Nephron (organoid): ENCODE results near the gene NRF1.

Experiments used
- H3K27ac Mint-ChIP-seq, 3 experiments: 2 replicates each; pipeline ENCODE4 v1.8.0; 2020; ENCODE audit warnings: mixed read lengths in 3 of 3, mild to moderate bottlenecking in 2 of 3, moderate library complexity in 1 of 3
- H3K27me3 Mint-ChIP-seq: 2 replicates; pipeline ENCODE4 v1.8.0; 2021; ENCODE audit warnings: low read depth, mild to moderate bottlenecking, moderate library complexity, mixed read lengths
- H3K36me3 Mint-ChIP-seq: 2 replicates; pipeline ENCODE4 v1.8.0; 2020; ENCODE audit warnings: low read depth, mixed read lengths
- H3K4me1 Mint-ChIP-seq: 2 replicates; pipeline ENCODE4 v1.8.0; 2020; ENCODE audit warnings: mixed read lengths
- H3K4me3 Mint-ChIP-seq, 3 experiments: 2 replicates each; pipeline ENCODE4 v1.8.0; 2020; ENCODE audit warnings: mild to moderate bottlenecking in 3 of 3, mixed read lengths in 3 of 3, moderate library complexity in 2 of 3
- H3K9me3 Mint-ChIP-seq: 2 replicates; pipeline ENCODE4 v1.8.0; 2020; ENCODE audit warnings: mixed read lengths
- TF ChIP-seq, protein P1 (sequence below), 3 experiments: fragments of 200-600 bp; sonication (generic); IDR thresholded peaks; one replicate each; pipeline ENCODE4 v1.5.0; 2021; ENCODE audit warnings: antibody characterized with exemption in 3 of 3; ENCODE audit not compliant: unreplicated experiment in 3 of 3

NRF1 gene

DNA sequence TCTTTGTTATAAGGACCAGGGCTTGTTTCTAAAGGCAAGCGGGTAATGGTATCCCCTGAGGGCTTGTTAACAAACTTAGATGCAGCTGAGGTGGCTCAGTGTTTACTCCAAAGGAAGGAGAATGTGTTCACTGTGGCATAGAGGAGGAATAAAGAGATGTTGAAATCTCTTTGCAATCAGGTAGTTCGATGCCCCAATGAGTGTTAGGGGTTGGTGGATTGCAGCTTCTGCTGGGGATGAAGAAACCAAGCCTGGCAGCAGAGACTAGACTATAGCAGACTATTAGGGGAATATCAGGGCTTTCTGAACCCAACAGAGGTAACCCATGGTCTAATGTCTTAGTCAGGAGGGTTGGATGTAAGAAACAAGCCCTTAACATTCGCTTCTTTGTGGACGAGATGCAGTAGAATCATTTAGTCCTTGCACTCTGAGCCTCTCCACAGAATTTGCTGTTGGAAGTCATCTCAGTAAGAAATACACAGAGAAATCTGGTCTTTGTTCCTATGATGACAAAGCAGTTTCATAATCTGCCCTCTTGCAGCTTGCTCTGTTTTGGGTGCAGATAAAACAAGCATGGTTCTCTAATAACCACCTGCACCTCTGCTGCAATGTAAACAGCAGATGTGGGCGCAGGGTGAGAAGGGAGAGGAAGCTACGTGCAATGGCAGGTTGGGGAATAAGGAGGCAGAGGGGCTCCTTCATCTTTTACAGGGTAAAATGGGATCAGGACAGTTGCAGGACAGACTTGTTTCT is 108.6 kb downstream of the NRF1 start:
- no peak overlapping the region for H3K27ac Mint-ChIP-seq

DNA sequence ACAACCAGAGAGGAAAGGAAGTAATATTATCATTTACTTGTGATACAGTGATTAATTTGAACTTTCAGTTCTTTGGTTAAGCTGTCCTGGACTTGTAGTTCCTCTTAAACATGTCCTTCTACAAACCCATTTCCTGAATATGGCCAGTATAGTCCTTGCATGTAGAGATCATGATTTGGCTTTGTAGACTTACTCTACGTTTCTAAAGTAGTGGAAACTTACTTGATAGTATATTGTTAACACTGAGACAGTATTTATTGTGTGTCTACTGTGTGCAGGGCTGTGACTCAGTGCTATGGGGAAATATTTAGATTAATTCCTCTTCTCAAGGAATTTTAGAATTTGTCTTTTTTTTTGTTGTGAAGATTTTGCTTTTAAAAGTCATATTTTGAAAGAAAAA is 109.5 kb downstream of the NRF1 start:
- no peaks in the 10 kb centered on the region for H3K4me1 Mint-ChIP-seq
- no peaks in the 10 kb centered on the region for H3K9me3 Mint-ChIP-seq
- H3K27ac Mint-ChIP-seq, result no peak overlapping the region
- TF ChIP-seq, protein P1, sequence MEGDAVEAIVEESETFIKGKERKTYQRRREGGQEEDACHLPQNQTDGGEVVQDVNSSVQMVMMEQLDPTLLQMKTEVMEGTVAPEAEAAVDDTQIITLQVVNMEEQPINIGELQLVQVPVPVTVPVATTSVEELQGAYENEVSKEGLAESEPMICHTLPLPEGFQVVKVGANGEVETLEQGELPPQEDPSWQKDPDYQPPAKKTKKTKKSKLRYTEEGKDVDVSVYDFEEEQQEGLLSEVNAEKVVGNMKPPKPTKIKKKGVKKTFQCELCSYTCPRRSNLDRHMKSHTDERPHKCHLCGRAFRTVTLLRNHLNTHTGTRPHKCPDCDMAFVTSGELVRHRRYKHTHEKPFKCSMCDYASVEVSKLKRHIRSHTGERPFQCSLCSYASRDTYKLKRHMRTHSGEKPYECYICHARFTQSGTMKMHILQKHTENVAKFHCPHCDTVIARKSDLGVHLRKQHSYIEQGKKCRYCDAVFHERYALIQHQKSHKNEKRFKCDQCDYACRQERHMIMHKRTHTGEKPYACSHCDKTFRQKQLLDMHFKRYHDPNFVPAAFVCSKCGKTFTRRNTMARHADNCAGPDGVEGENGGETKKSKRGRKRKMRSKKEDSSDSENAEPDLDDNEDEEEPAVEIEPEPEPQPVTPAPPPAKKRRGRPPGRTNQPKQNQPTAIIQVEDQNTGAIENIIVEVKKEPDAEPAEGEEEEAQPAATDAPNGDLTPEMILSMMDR (IDR thresholded peaks at IDR 0.05; ENCODE audit: unreplicated experiment in 3 of 3), result no peak
- H3K36me3 Mint-ChIP-seq, result peaks cover 57% of the 10 kb centered on the region
- H3K27me3 Mint-ChIP-seq, result no peaks in the 10 kb centered on the region
- H3K4me3 Mint-ChIP-seq, result no peak overlapping the region

More for the DNA sequence above, 108.6 kb downstream of the NRF1 start:
- peaks cover 53% of the 10 kb centered on the region for H3K36me3 Mint-ChIP-seq
- TF ChIP-seq, protein P1 (IDR thresholded peaks at IDR 0.05; ENCODE audit: unreplicated experiment in 3 of 3), result no peak
- no peaks in the 10 kb centered on the region for H3K9me3 Mint-ChIP-seq
- H3K27me3 Mint-ChIP-seq, result no peaks in the 10 kb centered on the region
- H3K4me1 Mint-ChIP-seq, result no peaks in the 10 kb centered on the region
- H3K4me3 Mint-ChIP-seq, result no peak overlapping the region

DNA sequence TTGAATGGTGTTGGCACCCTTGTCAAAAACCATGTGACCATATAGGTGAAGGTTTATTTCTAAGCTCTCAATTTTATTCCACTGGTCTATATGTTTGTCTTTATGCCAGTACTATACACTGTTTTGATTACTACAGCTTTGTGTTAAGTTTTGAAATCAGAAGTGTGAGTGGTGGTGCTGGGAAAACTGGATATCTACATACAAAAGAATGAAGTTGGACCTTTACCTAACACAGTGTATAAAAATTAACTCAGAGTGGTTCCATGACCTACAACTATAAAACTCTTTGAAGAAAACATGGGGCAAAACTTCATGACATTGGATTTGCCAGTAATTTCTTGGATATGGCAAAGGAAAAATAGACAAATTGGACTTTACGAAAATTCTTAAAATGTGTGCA is 112.2 kb downstream of the NRF1 start:
- TF ChIP-seq, protein P1 (IDR thresholded peaks at IDR 0.05; ENCODE audit: unreplicated experiment in 3 of 3), result no peak
- H3K36me3 Mint-ChIP-seq, result peaks cover 63% of the 10 kb centered on the region
- H3K9me3 Mint-ChIP-seq, result no peaks in the 10 kb centered on the region
- H3K4me3 Mint-ChIP-seq, result no peak overlapping the region
- no peaks in the 10 kb centered on the region for H3K27me3 Mint-ChIP-seq
- H3K4me1 Mint-ChIP-seq, result no peaks in the 10 kb centered on the region
- no peak overlapping the region for H3K27ac Mint-ChIP-seq

DNA sequence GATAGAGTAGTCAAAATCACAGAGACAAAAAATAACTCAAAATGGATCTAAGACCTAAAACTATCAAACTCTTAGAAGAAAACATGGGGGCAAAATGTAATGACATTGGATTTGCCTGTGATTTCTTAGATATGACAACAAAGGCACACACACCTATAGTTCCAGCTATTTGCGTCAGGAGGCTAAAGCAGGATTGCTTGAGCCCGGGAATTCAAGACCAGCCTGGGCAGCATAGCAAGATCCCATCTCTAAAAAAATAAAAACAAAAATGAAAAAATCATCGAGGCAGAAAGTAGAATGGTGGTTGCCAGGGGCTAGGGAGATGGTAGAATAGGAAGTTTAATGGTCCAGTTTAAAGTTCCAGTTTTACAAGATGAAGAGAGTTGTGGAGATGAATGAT is 113.3 kb downstream of the NRF1 start:
- no peaks in the 10 kb centered on the region for H3K27me3 Mint-ChIP-seq
- no peak overlapping the region for H3K27ac Mint-ChIP-seq
- H3K9me3 Mint-ChIP-seq, result no peaks in the 10 kb centered on the region
- TF ChIP-seq, protein P1 (IDR thresholded peaks at IDR 0.05; ENCODE audit: unreplicated experiment in 3 of 3), result no peak
- no peaks in the 10 kb centered on the region for H3K4me1 Mint-ChIP-seq
- no peak overlapping the region for H3K4me3 Mint-ChIP-seq
- peaks cover 65% of the 10 kb centered on the region for H3K36me3 Mint-ChIP-seq

DNA sequence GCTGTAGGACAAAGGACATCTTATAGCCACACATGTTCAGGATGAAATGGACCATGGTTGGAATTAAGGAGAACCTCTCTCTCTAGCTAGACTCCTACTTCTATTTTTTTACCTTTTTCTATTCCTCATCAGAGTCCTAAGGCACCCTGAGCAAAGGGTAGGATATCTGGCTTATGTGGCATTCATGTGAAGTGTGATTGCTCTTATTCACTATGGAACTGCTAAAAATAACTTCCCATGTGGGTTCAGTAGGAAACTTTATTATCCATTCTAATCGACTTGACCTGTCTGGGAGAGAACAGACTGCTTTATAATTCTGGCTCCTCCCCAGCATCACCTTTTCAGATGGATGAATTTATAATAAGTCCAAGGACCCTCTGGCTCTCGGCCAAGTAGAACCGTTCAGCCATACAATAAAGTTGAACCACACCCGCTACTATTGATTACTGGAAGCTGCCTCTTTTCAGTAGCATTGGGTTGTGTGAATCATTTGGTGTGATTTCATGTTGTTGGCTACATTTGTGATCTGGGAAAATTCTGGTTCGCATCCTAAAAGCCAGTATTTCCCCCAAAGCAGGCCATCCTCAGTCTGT is 117.5 kb downstream of the NRF1 start:
- H3K4me3 Mint-ChIP-seq, result no peak overlapping the region
- H3K27me3 Mint-ChIP-seq, result no peaks in the 10 kb centered on the region
- peaks cover 67% of the 10 kb centered on the region for H3K36me3 Mint-ChIP-seq
- no peaks in the 10 kb centered on the region for H3K9me3 Mint-ChIP-seq
- H3K4me1 Mint-ChIP-seq, result no peaks in the 10 kb centered on the region
- TF ChIP-seq, protein P1 (IDR thresholded peaks at IDR 0.05; ENCODE audit: unreplicated experiment in 3 of 3), result no peak
- H3K27ac Mint-ChIP-seq, result no peak overlapping the region

DNA sequence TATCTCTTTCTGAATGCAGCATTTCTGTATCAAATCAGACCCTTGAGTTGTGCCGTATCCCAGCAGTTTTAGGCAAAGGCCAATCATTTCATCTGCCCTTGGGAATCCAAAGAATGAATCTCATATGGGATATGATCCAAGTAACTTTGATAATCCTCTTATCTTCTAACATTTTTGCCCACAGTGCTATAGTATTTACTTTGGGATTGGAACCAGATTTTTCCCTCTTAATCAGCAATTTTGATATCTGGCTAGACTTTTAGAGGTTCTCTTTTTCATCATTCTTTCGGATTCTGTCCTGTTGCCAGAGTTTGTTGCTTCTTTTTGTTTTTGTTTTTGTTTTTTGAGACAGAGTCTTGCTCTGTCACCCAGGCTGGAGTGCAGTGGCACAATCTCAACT is 118.0 kb downstream of the NRF1 start:
- Mint-ChIP-seq H3K36me3 (peaks cover 64% of the 10 kb centered on the region), H3K4me3 (no peak overlapping the region)

More for the DNA sequence above, 118.0 kb downstream of the NRF1 start:
- Mint-ChIP-seq H3K27ac (no peak overlapping the region), H3K4me1 (no peaks in the 10 kb centered on the region), H3K27me3 (no peaks in the 10 kb centered on the region), H3K9me3 (no peaks in the 10 kb centered on the region)
- TF ChIP-seq, protein P1 (IDR thresholded peaks at IDR 0.05; ENCODE audit: unreplicated experiment in 3 of 3), result no peak
